ENCODE data around the gene HOXD10.
A peak's percentile ranks its signal among the peaks of the same experiment; 100 is the strongest.

HOXD10 gene

GRCh38 chr2:176138923-176139660 lies 22.5 kb downstream of the HOXD10 start:
- no peak overlapping the region for H3K4me3 Mint-ChIP-seq
- no peak overlapping the region for H3K27ac Mint-ChIP-seq
- peaks cover 9% of the 10 kb centered on the region for H3K9me3 Mint-ChIP-seq
- peaks cover 64% of the 10 kb centered on the region for H3K27me3 Mint-ChIP-seq
- peaks cover 23% of the 10 kb centered on the region for H3K4me1 Mint-ChIP-seq
- peaks cover 5% of the 10 kb centered on the region for H3K36me3 Mint-ChIP-seq

- Mint-ChIP-seq H3K36me3 (peaks cover 5% of the 10 kb centered on the region), H3K27ac (no peak overlapping the region), H3K9me3 (peaks cover 9% of the 10 kb centered on the region), H3K4me3 (no peak overlapping the region), H3K4me1 (peaks cover 23% of the 10 kb centered on the region), H3K27me3 (peaks cover 63% of the 10 kb centered on the region)
Measured at GRCh38 chr2:176139661-176140512, 23.3 kb downstream of the HOXD10 start.

GRCh38 chr2:176140513-176141317 lies 24.1 kb downstream of the HOXD10 start:
- peaks cover 60% of the 10 kb centered on the region for H3K27me3 Mint-ChIP-seq
- H3K4me3 Mint-ChIP-seq: peak overlapping the region; percentile 1
- peaks cover 9% of the 10 kb centered on the region for H3K9me3 Mint-ChIP-seq
- peaks cover under 1% of the 10 kb centered on the region for H3K36me3 Mint-ChIP-seq
- no peak overlapping the region for H3K27ac Mint-ChIP-seq
- peaks cover 18% of the 10 kb centered on the region for H3K4me1 Mint-ChIP-seq

- Mint-ChIP-seq H3K27me3 (peaks cover 66% of the 10 kb centered on the region), H3K36me3 (no peaks in the 10 kb centered on the region), H3K27ac (no peak overlapping the region), H3K9me3 (peaks cover 9% of the 10 kb centered on the region), H3K4me1 (peaks cover 10% of the 10 kb centered on the region), H3K4me3 (no peak overlapping the region)
Measured at GRCh38 chr2:176142281-176142680, 25.7 kb downstream of the HOXD10 start.

- no peak overlapping the region for H3K27ac Mint-ChIP-seq
- peaks cover 2% of the 10 kb centered on the region for H3K36me3 Mint-ChIP-seq
- H3K4me3 Mint-ChIP-seq: no peak overlapping the region
- H3K4me1 Mint-ChIP-seq: no peaks in the 10 kb centered on the region
- H3K27me3 Mint-ChIP-seq: peaks cover 67% of the 10 kb centered on the region
- H3K9me3 Mint-ChIP-seq: peaks cover 2% of the 10 kb centered on the region
Measured at GRCh38 chr2:176145085-176145969, 28.7 kb downstream of the HOXD10 start.

- Mint-ChIP-seq H3K27me3 (peaks cover 70% of the 10 kb centered on the region), H3K4me3 (no peak overlapping the region), H3K9me3 (peaks cover 5% of the 10 kb centered on the region)
Measured at GRCh38 chr2:176146101-176146500, 29.5 kb downstream of the HOXD10 start.

GRCh38 chr2:176146645-176147044 lies 30.1 kb downstream of the HOXD10 start:
- Mint-ChIP-seq H3K27me3 (peaks cover 69% of the 10 kb centered on the region), H3K4me1 (no peaks in the 10 kb centered on the region), H3K4me3 (no peak overlapping the region), H3K36me3 (peaks cover 3% of the 10 kb centered on the region), H3K27ac (no peak overlapping the region), H3K9me3 (peaks cover 5% of the 10 kb centered on the region)

More at GRCh38 chr2:176146101-176146500, 29.5 kb downstream of the HOXD10 start:
- H3K4me1 Mint-ChIP-seq: no peaks in the 10 kb centered on the region
- no peak overlapping the region for H3K27ac Mint-ChIP-seq
- H3K36me3 Mint-ChIP-seq: peaks cover 3% of the 10 kb centered on the region

GRCh38 chr2:176147210-176147799 lies 30.7 kb downstream of the HOXD10 start:
- no peaks in the 10 kb centered on the region for H3K4me1 Mint-ChIP-seq
- H3K27me3 Mint-ChIP-seq: peaks cover 66% of the 10 kb centered on the region
- H3K9me3 Mint-ChIP-seq: peaks cover 5% of the 10 kb centered on the region
- H3K4me3 Mint-ChIP-seq: no peak overlapping the region
- H3K36me3 Mint-ChIP-seq: peaks cover 3% of the 10 kb centered on the region
- no peak overlapping the region for H3K27ac Mint-ChIP-seq

- H3K9me3 Mint-ChIP-seq: peaks cover 5% of the 10 kb centered on the region
- no peak overlapping the region for H3K4me3 Mint-ChIP-seq
- H3K27ac Mint-ChIP-seq: no peak overlapping the region
- peaks cover 67% of the 10 kb centered on the region for H3K27me3 Mint-ChIP-seq
- no peaks in the 10 kb centered on the region for H3K4me1 Mint-ChIP-seq
- H3K36me3 Mint-ChIP-seq: peaks cover 3% of the 10 kb centered on the region
Measured at GRCh38 chr2:176147800-176148496, 31.4 kb downstream of the HOXD10 start.

GRCh38 chr2:176148751-176149421 lies 32.3 kb downstream of the HOXD10 start:
- no peak overlapping the region for H3K27ac Mint-ChIP-seq
- H3K4me3 Mint-ChIP-seq: no peak overlapping the region
- no peaks in the 10 kb centered on the region for H3K4me1 Mint-ChIP-seq
- peaks cover 5% of the 10 kb centered on the region for H3K9me3 Mint-ChIP-seq
- peaks cover 67% of the 10 kb centered on the region for H3K27me3 Mint-ChIP-seq
- H3K36me3 Mint-ChIP-seq: peaks cover 3% of the 10 kb centered on the region

GRCh38 chr2:176149481-176149938 lies 32.9 kb downstream of the HOXD10 start:
- no peak overlapping the region for H3K27ac Mint-ChIP-seq
- peaks cover 3% of the 10 kb centered on the region for H3K36me3 Mint-ChIP-seq
- peaks cover 68% of the 10 kb centered on the region for H3K27me3 Mint-ChIP-seq
- H3K4me1 Mint-ChIP-seq: no peaks in the 10 kb centered on the region
- H3K9me3 Mint-ChIP-seq: peaks cover 5% of the 10 kb centered on the region
- no peak overlapping the region for H3K4me3 Mint-ChIP-seq

GRCh38 chr2:176149939-176150583 lies 33.5 kb downstream of the HOXD10 start:
- Mint-ChIP-seq H3K4me3 (no peak overlapping the region), H3K27ac (no peak overlapping the region), H3K27me3 (peaks cover 70% of the 10 kb centered on the region), H3K9me3 (peaks cover 5% of the 10 kb centered on the region), H3K36me3 (peaks cover 3% of the 10 kb centered on the region), H3K4me1 (no peaks in the 10 kb centered on the region)

All from activated naive CD4-positive, alpha-beta T cell treated with anti-CD3 and anti-CD28 coated beads, Interleukin-2, amount 50 U/mL, for 24 hours (primary cell).